Measurements from ENCODE around the gene PLD3. TPM values are rescaled to one million over a fixed set of nuclear protein-coding genes. Genes with fewer than 3 reads are reported as not detected.

Gene PLD3
- total RNA-seq, 2 experiments from 2014 or later, result 109 to 114 TPM

DNA sequence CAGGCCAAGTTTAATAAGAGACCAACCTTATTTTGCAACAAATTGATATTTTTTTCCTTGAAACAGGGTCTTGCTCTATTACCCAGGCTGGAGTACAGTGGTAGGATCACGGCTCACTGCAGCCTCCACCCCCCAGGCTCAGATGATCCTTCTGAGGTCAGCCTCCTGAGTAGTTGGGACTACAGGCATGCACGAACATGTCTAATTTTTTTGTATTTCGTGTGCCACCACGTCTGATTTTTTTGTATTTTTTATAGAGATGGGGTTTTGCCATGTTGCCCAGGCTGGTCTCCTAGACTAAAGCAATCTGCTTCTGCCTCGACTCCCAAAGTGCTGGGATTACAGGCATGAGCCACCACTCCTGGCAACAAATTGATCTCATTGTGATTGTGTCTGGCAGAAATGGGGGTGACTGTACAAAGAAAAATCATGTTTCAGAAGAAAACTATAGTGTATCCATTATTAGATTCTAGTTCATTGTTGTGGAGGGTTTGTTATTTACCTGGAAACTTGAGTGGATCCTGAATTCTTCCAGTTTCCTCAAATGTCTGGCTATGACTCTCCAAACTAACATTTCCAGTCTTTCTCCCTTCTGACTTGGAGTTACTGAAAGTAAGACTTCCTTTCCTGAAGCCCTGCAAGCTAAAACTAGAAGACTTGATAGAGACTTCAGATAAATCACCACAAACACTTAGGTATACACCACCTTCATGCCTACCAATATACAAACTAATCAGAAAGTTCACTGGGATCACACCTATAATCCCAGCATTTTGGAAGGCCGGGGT, 46.1 kb upstream of the PLD3 start:
- H3K4me1 ChIP-seq (ENCODE audit: insufficient read depth, low read length, poor library complexity, severe bottlenecking), result peaks cover 4% of the 10 kb centered on the region

DNA sequence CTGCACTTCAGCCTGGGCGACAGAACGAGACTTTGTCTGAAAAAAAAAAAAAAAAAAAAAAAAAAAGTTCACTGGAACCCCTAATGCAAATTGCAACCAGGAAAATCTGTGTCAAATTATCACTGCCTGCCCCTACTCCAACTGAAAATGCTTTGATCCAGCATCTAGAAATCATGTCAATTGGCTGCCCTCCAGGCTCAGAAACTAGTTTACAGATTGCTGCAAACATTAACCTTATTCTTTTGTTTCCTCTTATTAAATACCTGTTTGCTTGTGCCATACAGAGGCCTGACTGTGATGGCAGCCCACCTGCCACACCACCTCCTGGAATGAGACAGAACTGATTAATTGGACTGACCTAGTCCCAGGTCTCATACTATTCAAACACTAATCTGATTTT, 44.7 kb upstream of the PLD3 start:
- no peaks in the 10 kb centered on the region for H3K9me2 ChIP-seq (ENCODE audit: insufficient read depth, low read length)
- intact Hi-C loops (cut with micrococcal nuclease; ENCODE audit: unreplicated experiment), result loop anchor here (2.0 to 10.0 kb wide), 4 partner anchors 101 to 295 kb away; partner anchors contain the start of gene SERTAD3
- TF ChIP-seq EZH2phosphoT487 (IDR thresholded peaks at IDR 0.05; ENCODE audit: borderline replicate concordance, low read depth, low read length), result no peak
- TF ChIP-seq, protein P1, sequence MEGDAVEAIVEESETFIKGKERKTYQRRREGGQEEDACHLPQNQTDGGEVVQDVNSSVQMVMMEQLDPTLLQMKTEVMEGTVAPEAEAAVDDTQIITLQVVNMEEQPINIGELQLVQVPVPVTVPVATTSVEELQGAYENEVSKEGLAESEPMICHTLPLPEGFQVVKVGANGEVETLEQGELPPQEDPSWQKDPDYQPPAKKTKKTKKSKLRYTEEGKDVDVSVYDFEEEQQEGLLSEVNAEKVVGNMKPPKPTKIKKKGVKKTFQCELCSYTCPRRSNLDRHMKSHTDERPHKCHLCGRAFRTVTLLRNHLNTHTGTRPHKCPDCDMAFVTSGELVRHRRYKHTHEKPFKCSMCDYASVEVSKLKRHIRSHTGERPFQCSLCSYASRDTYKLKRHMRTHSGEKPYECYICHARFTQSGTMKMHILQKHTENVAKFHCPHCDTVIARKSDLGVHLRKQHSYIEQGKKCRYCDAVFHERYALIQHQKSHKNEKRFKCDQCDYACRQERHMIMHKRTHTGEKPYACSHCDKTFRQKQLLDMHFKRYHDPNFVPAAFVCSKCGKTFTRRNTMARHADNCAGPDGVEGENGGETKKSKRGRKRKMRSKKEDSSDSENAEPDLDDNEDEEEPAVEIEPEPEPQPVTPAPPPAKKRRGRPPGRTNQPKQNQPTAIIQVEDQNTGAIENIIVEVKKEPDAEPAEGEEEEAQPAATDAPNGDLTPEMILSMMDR (conservative IDR thresholded peaks at IDR 0.05; ENCODE audit: low read length), result no peak
- H3K4me1 ChIP-seq (ENCODE audit: insufficient read depth, low read length, poor library complexity, severe bottlenecking), result peaks cover 4% of the 10 kb centered on the region
- H3K9me3 ChIP-seq (ENCODE audit: low read length), result no peaks in the 10 kb centered on the region
- H3K36me3 ChIP-seq (ENCODE audit: insufficient read depth, low read length), result no peaks in the 10 kb centered on the region
- BruUV-seq (replicated peaks), result no TSS peak
- no peaks in the 10 kb centered on the region for H4K20me1 ChIP-seq (ENCODE audit: insufficient read depth, low read length)
- no peak overlapping the region for H3K27ac ChIP-seq (ENCODE audit: low read depth, low read length, poor library complexity, severe bottlenecking)
- CTCF ChIA-PET (ENCODE audit: unreplicated experiment), result no interaction called here
- no peaks in the 10 kb centered on the region for H3K79me2 ChIP-seq (ENCODE audit: insufficient read depth, low read depth, low read length)
- H3K4me3 ChIP-seq (ENCODE audit: low read depth, low read length, poor library complexity, severe bottlenecking), result no peak overlapping the region
- POLR2A ChIA-PET, result no interaction called here
- no peak overlapping the region for H3K4me2 ChIP-seq (ENCODE audit: low read length)
- H2AFZ ChIP-seq (ENCODE audit: low read length), result no peak overlapping the region
- no peak for DNase-seq (ENCODE audit: low spot score)

More for the DNA sequence above, 46.1 kb upstream of the PLD3 start:
- ChIA-PET POLR2A (interaction anchor here (0.7 kb wide), 1 partner anchor 111 kb away, joined by 3 read pairs; no protein-coding TSS in a partner anchor), CTCF (ENCODE audit: unreplicated experiment) (no interaction called here)
- H3K9me3 ChIP-seq (ENCODE audit: low read length), result no peaks in the 10 kb centered on the region
- H3K36me3 ChIP-seq (ENCODE audit: insufficient read depth, low read length), result no peaks in the 10 kb centered on the region
- intact Hi-C loops (cut with micrococcal nuclease; ENCODE audit: unreplicated experiment), result loop anchor here (10.0 kb wide), 1 partner anchor 102 kb away; no protein-coding TSS in a partner anchor
- no peak overlapping the region for H3K4me3 ChIP-seq (ENCODE audit: low read depth, low read length, poor library complexity, severe bottlenecking)
- BruUV-seq (replicated peaks), result no TSS peak
- H3K27ac ChIP-seq (ENCODE audit: low read depth, low read length, poor library complexity, severe bottlenecking), result no peak overlapping the region
- no peaks in the 10 kb centered on the region for H3K79me2 ChIP-seq (ENCODE audit: insufficient read depth, low read depth, low read length)
- H3K4me2 ChIP-seq (ENCODE audit: low read length), result no peak overlapping the region
- DNase-seq (ENCODE audit: low spot score), result no peak
- H4K20me1 ChIP-seq (ENCODE audit: insufficient read depth, low read length), result no peaks in the 10 kb centered on the region
- no peaks in the 10 kb centered on the region for H3K9me2 ChIP-seq (ENCODE audit: insufficient read depth, low read length)
- TF ChIP-seq EZH2phosphoT487 (IDR thresholded peaks at IDR 0.05; ENCODE audit: borderline replicate concordance, low read depth, low read length), result no peak
- TF ChIP-seq, protein P1 (conservative IDR thresholded peaks at IDR 0.05; ENCODE audit: low read length), result no peak
- no peak overlapping the region for H2AFZ ChIP-seq (ENCODE audit: low read length)

DNA sequence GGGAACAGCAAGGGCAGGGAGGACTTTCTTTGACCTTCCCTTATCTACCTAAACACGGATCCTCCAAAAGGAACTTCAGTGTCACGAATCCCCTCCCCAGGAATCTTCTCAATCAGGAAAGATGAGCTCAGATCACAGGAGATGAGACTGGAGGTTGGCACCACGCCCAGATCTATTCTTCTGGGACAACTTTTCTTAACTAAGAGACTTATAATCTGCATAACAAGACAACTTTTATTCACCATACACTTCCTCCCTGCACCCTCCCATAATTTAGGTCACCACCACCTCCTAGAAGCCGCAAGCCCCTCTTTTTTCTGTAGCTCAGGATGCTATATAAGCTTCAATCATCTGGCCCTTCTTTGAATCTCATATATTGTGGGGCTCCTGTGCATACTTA, 44.2 kb upstream of the PLD3 start:
- no TSS peak for BruUV-seq (replicated peaks)
- intact Hi-C loops (cut with micrococcal nuclease; ENCODE audit: unreplicated experiment), result loop anchor here (2.0 to 10.0 kb wide), 4 partner anchors 100 to 294 kb away; partner anchors contain the start of gene SERTAD3
- POLR2A ChIA-PET, result no interaction called here

More for the DNA sequence above, 44.2 kb upstream of the PLD3 start:
- H3K79me2 ChIP-seq (ENCODE audit: insufficient read depth, low read depth, low read length), result no peaks in the 10 kb centered on the region
- no peak overlapping the region for H2AFZ ChIP-seq (ENCODE audit: low read length)
- CTCF ChIA-PET (ENCODE audit: unreplicated experiment), result no interaction called here
- H3K9me3 ChIP-seq (ENCODE audit: low read length), result no peaks in the 10 kb centered on the region
- no peak overlapping the region for H3K4me2 ChIP-seq (ENCODE audit: low read length)
- no peak for TF ChIP-seq EZH2phosphoT487 (IDR thresholded peaks at IDR 0.05; ENCODE audit: borderline replicate concordance, low read depth, low read length)
- TF ChIP-seq, protein P1 (conservative IDR thresholded peaks at IDR 0.05; ENCODE audit: low read length), result no peak
- H4K20me1 ChIP-seq (ENCODE audit: insufficient read depth, low read length), result no peaks in the 10 kb centered on the region
- H3K9me2 ChIP-seq (ENCODE audit: insufficient read depth, low read length), result no peaks in the 10 kb centered on the region
- no peak overlapping the region for H3K4me3 ChIP-seq (ENCODE audit: low read depth, low read length, poor library complexity, severe bottlenecking)
- H3K4me1 ChIP-seq (ENCODE audit: insufficient read depth, low read length, poor library complexity, severe bottlenecking), result peaks cover 4% of the 10 kb centered on the region
- H3K36me3 ChIP-seq (ENCODE audit: insufficient read depth, low read length), result no peaks in the 10 kb centered on the region
- no peak overlapping the region for H3K27ac ChIP-seq (ENCODE audit: low read depth, low read length, poor library complexity, severe bottlenecking)
- DNase-seq (ENCODE audit: low spot score), result no peak
